PFSK-1 (cell line): Measurements from ENCODE around the gene ADPGK.

Experiments used
- FOXP2 ChIP-seq: optimal IDR thresholded peaks from 2 replicates; pipeline ENCODE3; 2011; ENCODE audit warnings: borderline replicate concordance, control low read depth, inconsistent platforms; ENCODE audit not compliant: insufficient read depth; ENCODE audit errors: extremely low read length, extremely low read depth
- POLR2AphosphoS5 ChIP-seq: IDR thresholded peaks from 2 replicates; pipeline ENCODE4 v1.6.1; 2012; ENCODE audit warnings: low read depth, mild to moderate bottlenecking, control low read depth, low read length, moderate library complexity
- SIN3A ChIP-seq: IDR thresholded peaks from 2 replicates; pipeline ENCODE4 v1.6.1; 2012; ENCODE audit warnings: mild to moderate bottlenecking, low read length, moderate library complexity, borderline replicate concordance; ENCODE audit not compliant: insufficient read depth
- TAF1 ChIP-seq: IDR thresholded peaks from 2 replicates; pipeline ENCODE4 v1.6.1; 2012; ENCODE audit warnings: low read length, control low read depth, borderline replicate concordance; ENCODE audit not compliant: insufficient read depth
- TF ChIP-seq, protein P1 (sequence below), 2 experiments: IDR thresholded peaks; 2 replicates each; pipeline versions ENCODE4 v1.6.1 to v1.8.0; 2011 to 2012; ENCODE audit warnings: low read depth in 2 of 2, low read length in 2 of 2, control low read depth in 1 of 2, inconsistent platforms in 1 of 2, mild to moderate bottlenecking in 1 of 2, moderate library complexity in 1 of 2; ENCODE audit not compliant: insufficient read depth in 1 of 2

Gene ADPGK

DNA sequence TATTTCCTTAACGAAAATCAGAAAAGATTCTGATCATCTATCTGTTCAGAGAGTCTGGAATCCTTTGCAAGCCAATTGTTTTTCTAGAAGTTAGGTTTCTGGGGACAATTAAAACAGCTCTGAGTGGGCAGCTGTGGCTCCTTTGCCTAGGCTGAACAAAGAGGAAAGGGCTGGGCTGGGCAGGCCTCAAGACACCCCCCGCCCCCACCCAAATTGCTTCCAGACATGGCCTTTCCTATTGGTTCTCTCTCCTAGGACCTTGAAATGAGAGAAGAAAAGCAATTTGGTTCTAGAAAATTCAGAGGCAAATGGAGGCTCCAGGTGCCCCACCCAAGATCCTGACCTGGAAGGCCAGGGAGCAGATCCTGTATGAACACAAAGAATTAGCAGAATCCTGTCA lies 2.3 kb upstream of the ADPGK start:
- TF ChIP-seq FOXP2 (no peak), TAF1 (no peak), POLR2AphosphoS5 (no peak), SIN3A (no peak)
- TF ChIP-seq, protein P1, sequence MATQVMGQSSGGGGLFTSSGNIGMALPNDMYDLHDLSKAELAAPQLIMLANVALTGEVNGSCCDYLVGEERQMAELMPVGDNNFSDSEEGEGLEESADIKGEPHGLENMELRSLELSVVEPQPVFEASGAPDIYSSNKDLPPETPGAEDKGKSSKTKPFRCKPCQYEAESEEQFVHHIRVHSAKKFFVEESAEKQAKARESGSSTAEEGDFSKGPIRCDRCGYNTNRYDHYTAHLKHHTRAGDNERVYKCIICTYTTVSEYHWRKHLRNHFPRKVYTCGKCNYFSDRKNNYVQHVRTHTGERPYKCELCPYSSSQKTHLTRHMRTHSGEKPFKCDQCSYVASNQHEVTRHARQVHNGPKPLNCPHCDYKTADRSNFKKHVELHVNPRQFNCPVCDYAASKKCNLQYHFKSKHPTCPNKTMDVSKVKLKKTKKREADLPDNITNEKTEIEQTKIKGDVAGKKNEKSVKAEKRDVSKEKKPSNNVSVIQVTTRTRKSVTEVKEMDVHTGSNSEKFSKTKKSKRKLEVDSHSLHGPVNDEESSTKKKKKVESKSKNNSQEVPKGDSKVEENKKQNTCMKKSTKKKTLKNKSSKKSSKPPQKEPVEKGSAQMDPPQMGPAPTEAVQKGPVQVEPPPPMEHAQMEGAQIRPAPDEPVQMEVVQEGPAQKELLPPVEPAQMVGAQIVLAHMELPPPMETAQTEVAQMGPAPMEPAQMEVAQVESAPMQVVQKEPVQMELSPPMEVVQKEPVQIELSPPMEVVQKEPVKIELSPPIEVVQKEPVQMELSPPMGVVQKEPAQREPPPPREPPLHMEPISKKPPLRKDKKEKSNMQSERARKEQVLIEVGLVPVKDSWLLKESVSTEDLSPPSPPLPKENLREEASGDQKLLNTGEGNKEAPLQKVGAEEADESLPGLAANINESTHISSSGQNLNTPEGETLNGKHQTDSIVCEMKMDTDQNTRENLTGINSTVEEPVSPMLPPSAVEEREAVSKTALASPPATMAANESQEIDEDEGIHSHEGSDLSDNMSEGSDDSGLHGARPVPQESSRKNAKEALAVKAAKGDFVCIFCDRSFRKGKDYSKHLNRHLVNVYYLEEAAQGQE (IDR thresholded peaks at IDR 0.05; ENCODE audit: insufficient read depth in 1 of 2, low read depth in 2 of 2, low read length in 2 of 2) = no peak

DNA sequence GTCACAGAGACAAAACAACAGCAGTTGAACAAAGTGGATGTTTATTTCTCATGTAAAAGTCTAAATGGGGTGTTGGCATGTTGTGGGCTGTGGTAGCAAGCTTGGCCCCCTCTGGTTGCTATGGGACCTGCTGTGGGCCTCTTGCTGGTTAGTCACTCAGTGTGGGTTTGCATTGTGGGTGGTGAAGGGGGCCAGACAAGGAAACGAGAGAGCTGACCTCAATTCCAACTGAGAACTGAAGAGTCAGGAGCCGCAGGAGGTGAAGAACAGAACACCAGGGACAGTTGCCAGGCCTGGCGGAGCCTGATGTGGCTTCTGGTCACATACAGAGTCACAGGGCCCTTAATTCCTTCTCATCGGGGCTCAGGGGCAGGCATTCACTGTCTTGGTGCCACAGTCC lies 1.9 kb upstream of the ADPGK start:
- TF ChIP-seq FOXP2 = no peak
- TF ChIP-seq SIN3A = no peak
- TF ChIP-seq POLR2AphosphoS5 = no peak
- TF ChIP-seq, protein P1 (IDR thresholded peaks at IDR 0.05; ENCODE audit: insufficient read depth in 1 of 2, low read depth in 2 of 2, low read length in 2 of 2) = no peak
- no peak for TF ChIP-seq TAF1

DNA sequence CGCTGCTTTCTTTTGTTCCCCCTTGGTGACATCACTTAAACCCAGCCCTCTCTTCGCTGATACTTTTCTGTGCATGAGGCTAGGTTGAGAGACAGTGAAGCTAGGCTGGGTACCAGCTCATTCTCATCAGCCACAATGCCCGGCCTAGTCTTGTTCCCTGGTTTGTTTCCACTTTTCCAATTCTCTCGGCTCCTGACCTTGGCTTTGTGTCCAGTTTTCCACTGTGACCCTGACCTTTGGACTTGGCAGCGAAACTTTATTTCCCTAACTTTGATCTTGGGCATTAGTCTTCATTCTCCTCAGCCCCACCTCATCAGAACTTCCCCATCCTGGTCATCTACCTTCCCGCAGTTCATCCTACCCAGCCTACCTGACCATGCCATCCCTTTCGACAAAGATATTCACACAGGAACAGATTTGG lies 908 bp upstream of the ADPGK start:
- TF ChIP-seq FOXP2 (no peak), SIN3A (no peak), POLR2AphosphoS5 (no peak), TAF1 (no peak)
- TF ChIP-seq, protein P1 (IDR thresholded peaks at IDR 0.05; ENCODE audit: insufficient read depth in 1 of 2, low read depth in 2 of 2, low read length in 2 of 2) = no peak

DNA sequence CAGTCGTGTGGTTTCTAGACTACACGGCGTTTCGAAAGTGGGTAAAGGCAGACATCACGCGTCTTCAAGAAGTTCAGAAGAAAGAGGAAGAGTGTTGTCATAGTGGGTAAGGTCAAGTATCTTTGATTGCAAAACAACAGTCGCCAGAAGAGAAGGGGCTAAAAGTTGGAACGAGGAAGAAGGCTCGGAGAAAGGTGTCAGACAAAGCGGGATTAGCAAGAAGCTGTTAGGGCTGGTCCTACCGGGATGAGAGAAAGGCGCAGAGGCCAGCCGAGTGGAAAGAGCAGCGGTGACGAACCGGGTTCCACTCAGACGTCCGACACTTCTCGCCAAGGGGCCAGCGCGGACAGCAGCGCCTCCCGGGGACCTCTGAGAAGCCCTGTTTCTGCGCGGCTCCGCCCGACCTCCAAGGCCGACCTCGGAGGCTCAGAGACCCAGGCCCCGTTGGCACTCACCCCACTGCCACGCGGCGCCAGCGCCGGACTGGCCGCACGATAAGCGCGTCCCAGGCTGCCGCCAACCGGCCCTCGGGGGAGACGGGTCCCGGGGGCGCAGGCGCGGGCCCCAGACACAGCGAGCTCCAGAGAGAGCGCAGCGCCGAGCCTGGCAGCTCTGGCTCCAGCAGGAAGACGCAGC lies 436 bp downstream of the ADPGK start:
- TF ChIP-seq FOXP2 = no peak
- TF ChIP-seq TAF1 = no peak

DNA sequence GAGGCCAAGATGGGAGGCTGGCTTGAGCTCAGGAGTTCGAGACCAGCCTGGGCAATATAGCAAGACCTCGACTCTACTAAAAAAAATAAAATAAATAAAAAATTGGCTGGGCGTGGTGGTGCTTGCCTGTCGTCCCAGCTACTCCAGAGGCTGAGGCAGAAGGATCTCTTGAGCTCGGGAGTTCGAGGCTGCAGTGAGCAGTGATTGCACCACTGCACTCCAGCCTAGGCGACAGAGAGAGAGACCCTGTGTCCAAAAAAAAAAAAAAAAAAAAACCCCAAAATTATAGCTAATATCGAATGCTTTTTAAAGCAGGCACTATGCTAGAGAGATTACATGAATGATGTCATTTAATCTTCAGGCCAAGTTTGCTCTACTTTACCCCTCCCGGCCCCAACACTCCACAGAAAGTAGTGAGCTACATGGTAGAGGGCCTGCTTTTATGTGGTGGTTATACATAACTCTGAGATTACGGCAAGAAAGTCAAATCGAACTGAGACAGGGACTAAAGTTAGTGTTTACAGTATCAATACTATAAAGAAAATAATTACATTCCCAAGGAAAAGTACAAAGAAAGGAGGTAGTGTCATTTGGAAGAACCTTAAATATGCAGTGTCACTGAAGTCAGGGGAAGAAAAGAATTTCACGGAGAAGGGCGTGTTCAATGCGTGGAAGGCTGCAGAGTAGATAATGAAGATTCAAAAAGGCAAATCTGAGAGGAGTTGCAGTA lies 1.1 kb downstream of the ADPGK start:
- TF ChIP-seq, protein P1 (IDR thresholded peaks at IDR 0.05; ENCODE audit: insufficient read depth in 1 of 2, low read depth in 2 of 2, low read length in 2 of 2) = no peak
- TF ChIP-seq TAF1 (no peak), FOXP2 (no peak), SIN3A (no peak), POLR2AphosphoS5 (no peak)
